GM19240 (cell line): Measurements from ENCODE around the gene ITCH.

Experiments
- DNase-seq: peaks from one replicate; pipeline ENCODE4 v3.0.0; 2011; ENCODE audit warnings: low spot score; ENCODE audit not compliant: insufficient read length

ITCH gene

GRCh38 chr20:34546751-34547181, 183.7 kb downstream of the ITCH start:
- no peak for DNase-seq

- no peak for DNase-seq
Measured at GRCh38 chr20:34547844-34548613, 185.0 kb downstream of the ITCH start.

GRCh38 chr20:34549291-34549928, 186.3 kb downstream of the ITCH start:
- no peak for DNase-seq

GRCh38 chr20:34549929-34550305, 186.8 kb downstream of the ITCH start:
- no peak for DNase-seq

GRCh38 chr20:34552569-34552968, 189.5 kb downstream of the ITCH start:
- DNase-seq, result no peak

GRCh38 chr20:34553366-34553867, 190.3 kb downstream of the ITCH start:
- DNase-seq, result no peak

GRCh38 chr20:34557936-34558319, 194.9 kb downstream of the ITCH start:
- DNase-seq, result no peak

- peak; percentile 71 for DNase-seq
Measured at GRCh38 chr20:34558320-34559218, 195.5 kb downstream of the ITCH start, which contains the start of gene MAP1LC3A. TSS of gene MAP1LC3A (plus strand) at chr20:34558718. CDS start at chr20:34558869, 151 bp downstream.

GRCh38 chr20:34559311-34560140, 196.5 kb downstream of the ITCH start:
- DNase-seq, result no peak

GRCh38 chr20:34560141-34560523, 197.1 kb downstream of the ITCH start:
- no peak for DNase-seq

- no peak for DNase-seq
Measured at GRCh38 chr20:34560614-34561013, 197.5 kb downstream of the ITCH start.
